ENCODE results near the gene ALOX15B.
"Not testable (repeated sequence)": the region's sequence is repeated elsewhere in the genome, so short reads cannot be mapped to it uniquely, and the experiment has no call there.

The ALOX15B gene

DNA sequence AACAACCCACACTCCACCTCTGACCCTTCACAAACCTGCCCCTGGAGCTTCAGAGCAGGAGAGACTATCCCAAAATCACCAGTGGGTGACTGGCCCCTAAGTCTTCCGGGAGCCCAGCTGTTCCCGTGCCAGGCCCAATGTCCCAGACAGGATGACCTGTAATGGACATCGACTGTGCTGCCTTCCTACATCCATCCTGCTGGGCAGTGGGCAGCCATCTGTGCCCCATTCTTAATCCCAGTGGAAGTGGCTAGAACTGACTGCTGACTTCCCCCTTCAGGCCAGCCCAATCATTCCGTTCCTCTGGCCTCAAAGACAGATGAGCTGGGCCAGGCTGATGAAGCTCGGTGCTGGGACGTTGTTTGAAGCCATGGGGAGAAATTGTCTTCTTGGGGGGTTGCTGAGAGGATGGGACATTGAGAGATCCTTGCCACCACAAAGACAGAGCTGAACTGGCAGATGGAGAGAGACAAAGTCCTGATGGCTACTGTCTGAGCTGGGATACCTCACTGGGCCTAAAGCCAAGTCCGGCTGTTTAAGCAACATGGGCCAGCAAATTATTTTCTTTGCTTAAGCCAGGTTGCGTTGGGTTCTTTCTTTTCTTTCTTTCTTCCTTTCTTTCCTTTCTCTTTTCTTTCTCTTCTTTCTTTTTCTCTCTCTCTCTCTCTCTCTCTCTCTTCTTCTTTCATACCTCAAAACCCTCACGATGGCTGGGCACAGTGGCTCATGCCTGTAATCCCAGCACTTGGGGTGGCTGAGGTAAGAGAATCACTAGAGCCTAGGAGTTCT, 17.9 kb upstream of the ALOX15B start:
- Mint-ChIP-seq H3K4me1 (peaks cover 4% of the 10 kb centered on the region), H3K4me3 (no peak overlapping the region), H3K27ac (no peak overlapping the region), H3K9me3 (no peaks in the 10 kb centered on the region), H3K36me3 (no peaks in the 10 kb centered on the region), H3K27me3 (peaks cover 2% of the 10 kb centered on the region)

DNA sequence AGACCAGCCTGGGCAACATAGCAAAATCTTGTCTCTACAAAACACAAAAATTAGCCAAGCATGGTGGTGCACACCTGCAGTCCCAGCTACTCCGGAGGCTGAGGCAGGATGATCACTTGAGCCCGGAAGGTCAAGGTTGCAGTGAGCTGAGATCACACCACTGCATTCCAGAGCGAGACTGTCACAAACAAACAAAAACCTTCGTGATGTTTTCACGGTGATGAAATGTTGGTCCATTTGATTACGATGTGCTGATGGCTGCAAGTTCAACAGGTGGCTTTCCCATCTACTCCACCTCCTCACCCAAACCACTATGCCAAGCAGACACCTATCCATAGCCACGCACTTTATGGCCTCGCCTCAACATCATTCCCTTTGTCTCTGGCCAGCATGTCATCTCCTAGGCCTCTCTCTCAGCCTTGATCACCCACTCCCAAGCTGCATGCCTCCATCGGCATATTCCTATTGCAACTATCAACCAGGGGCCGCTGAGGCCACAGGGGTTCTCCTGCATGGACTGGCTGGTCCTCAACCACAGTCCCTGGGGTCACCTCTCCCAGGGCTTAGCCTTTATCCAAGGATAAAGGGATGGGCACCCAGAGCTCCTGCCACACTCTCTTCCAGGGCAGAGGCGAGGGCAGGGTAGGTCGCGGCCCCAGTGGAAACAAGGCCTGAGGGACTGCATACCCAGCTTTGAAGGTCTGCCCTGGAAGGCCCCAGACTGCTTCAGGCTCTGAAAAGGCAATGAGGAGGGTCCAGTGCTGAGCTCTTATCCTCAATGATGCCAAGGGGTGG, 17.1 kb upstream of the ALOX15B start:
- no peaks in the 10 kb centered on the region for H3K9me3 Mint-ChIP-seq
- H3K27me3 Mint-ChIP-seq, result peaks cover 2% of the 10 kb centered on the region
- H3K4me3 Mint-ChIP-seq, result no peak overlapping the region
- peaks cover 3% of the 10 kb centered on the region for H3K4me1 Mint-ChIP-seq
- H3K36me3 Mint-ChIP-seq, result no peaks in the 10 kb centered on the region
- no peak overlapping the region for H3K27ac Mint-ChIP-seq

DNA sequence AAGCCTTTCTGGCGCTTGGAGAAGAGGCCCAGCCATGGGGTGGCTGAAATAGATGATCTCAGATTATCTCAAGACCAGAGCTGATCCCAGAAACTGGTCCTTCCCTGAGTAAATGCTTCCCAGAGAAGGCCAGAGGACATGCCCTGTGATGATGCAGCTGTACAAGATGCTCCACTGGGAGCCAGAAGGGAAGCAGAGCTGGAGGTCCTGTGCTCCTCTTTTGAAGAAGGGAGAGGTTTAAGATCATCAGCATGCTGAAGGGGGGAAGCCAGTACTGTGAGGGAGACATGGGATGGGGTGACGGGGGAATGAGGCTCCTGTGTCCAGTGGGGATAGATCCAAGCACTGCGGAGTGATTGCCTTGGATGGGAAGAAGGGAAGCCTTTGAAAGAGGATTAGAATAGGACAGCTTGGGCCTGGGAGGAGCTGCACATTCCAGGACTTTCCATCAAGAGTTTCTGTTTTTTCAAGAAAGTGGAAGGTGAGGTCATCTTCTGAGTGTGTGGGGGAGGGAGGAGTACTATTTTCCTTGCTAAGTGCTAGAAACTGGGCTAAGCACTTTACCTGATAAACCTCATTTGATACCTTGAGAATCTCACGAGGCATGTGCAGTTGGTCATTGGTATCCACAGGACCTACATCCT, 16.4 kb upstream of the ALOX15B start:
- H3K27me3 Mint-ChIP-seq, result peaks cover 8% of the 10 kb centered on the region
- no peaks in the 10 kb centered on the region for H3K36me3 Mint-ChIP-seq
- no peaks in the 10 kb centered on the region for H3K4me1 Mint-ChIP-seq
- H3K27ac Mint-ChIP-seq, result no peak overlapping the region
- no peak overlapping the region for H3K4me3 Mint-ChIP-seq
- no peaks in the 10 kb centered on the region for H3K9me3 Mint-ChIP-seq

DNA sequence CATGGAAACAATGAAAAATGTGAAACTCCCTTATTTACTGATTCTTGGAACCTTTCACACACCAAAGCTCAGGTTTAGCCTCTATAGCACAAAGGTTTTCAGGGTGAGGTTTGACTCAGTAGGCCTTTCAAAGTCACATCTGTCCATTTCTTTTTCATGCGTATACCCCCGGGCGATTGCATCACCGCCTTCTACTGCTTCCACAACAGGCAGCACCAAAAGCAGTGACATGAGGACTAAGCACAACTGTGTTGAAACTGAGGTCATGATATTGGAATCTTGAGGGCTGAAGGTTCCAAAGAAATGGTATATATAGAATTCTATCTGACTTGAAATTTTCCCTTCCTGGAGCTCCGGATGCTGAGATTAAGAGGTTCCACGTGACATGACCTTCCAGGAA, 14.7 kb upstream of the ALOX15B start:
- not testable (repeated sequence) for H3K36me3 Mint-ChIP-seq, H3K4me3 Mint-ChIP-seq, H3K27ac Mint-ChIP-seq, H3K9me3 Mint-ChIP-seq, H3K4me1 Mint-ChIP-seq
- peaks cover 16% of the 10 kb centered on the region for H3K27me3 Mint-ChIP-seq

DNA sequence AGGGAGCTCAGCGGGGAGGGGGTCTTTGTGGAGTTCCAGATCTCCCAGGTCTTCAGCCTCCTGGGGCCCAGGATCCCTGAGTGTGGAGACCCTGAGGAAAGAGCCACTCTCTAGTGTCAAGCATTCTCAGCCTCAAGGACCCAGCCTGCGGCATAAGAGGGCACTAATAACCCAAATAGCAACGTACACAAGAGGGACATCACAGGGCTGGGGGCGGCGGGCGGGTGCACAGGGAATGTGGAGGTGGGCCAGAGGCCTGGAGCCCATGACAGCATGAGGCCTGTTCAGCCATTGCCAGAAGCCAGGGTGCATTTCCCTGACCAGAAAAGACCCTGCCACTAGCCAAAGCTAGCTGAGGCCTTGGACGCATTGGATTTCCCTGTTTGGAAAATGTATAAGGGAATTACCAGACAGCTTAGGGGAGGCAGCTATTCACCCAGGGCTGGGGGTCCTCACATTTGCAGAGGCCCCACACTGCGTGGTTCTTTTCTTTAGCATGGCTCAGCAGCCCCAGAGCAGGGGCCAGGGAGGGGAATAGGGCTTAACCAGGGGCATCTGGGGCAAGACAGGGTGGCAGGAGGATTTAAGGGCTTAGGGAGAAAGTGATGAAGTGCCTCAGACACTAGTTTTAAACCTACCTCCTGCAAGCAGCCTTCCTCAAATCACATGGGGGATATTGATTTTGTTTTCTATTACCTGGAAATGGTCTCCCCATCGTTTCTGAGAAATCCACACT, 13.5 kb upstream of the ALOX15B start:
- peaks cover 15% of the 10 kb centered on the region for H3K27me3 Mint-ChIP-seq
- H3K36me3 Mint-ChIP-seq, result no peaks in the 10 kb centered on the region
- no peaks in the 10 kb centered on the region for H3K4me1 Mint-ChIP-seq
- no peak overlapping the region for H3K4me3 Mint-ChIP-seq
- no peaks in the 10 kb centered on the region for H3K9me3 Mint-ChIP-seq
- no peak overlapping the region for H3K27ac Mint-ChIP-seq

DNA sequence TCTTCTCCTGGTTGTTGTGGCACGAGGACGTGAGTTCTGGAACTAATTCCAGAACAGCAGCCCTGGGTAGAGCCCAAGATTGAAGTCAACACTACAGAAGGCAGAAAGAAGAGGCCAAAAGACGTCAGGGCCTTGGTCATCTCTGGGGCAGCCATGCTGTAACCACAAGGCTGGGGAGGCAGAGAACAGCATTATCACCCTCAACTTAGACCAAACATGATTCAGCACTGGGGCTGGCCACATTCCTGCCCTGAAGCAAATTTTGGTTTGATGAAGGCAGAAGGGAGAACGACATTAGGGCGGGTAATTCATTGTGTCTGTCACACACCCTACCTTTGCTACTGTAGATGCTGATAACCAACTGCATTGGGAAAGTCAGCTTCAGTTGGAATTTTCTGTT, 9.7 kb upstream of the ALOX15B start:
- H3K4me1 Mint-ChIP-seq, result no peaks in the 10 kb centered on the region
- peaks cover 18% of the 10 kb centered on the region for H3K27me3 Mint-ChIP-seq
- H3K27ac Mint-ChIP-seq, result no peak overlapping the region
- H3K4me3 Mint-ChIP-seq, result no peak overlapping the region
- H3K9me3 Mint-ChIP-seq, result no peaks in the 10 kb centered on the region
- H3K36me3 Mint-ChIP-seq, result no peaks in the 10 kb centered on the region

DNA sequence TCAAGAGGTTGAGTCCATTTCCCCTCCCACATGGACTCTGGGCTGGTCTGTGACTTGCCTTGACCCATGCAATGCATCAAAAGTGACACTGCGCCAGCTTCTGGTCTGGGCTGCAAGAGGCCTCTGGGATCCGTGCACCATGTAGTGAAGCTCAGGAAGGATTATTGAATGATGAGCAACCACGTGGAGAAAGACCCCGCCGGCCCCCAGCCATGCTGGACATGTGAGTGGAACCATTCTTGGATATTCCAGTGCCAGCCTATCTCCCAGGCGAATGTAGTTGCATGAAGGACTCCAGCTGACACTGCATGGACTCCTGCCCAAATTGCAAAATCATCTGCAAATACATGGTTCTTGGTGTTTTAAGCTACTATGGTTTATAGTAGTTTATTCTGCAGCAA, 7.6 kb upstream of the ALOX15B start:
- no peaks in the 10 kb centered on the region for H3K36me3 Mint-ChIP-seq
- H3K4me3 Mint-ChIP-seq, result no peak overlapping the region
- H3K4me1 Mint-ChIP-seq, result no peaks in the 10 kb centered on the region
- H3K27ac Mint-ChIP-seq, result no peak overlapping the region
- H3K9me3 Mint-ChIP-seq, result no peaks in the 10 kb centered on the region
- H3K27me3 Mint-ChIP-seq, result peaks cover 17% of the 10 kb centered on the region

DNA sequence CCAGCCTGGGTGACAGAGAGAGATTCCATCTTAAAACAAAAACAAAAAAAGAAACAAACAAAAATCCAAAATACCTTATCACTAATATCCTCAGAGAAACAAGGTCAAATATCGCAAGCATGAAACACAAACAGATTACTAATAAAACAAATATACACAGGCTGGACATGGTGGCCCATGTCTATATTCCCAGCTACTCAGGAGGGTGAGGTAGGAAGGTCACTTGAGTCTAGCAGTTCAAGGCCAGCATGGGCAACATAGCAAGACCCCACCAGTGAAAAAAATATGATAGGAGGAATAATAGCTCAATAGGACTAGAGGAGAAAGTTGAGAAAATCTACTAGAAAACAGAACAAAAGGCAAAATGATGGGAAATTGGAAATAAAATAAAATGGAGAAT, 6.9 kb upstream of the ALOX15B start:
- H3K9me3 Mint-ChIP-seq, result no peaks in the 10 kb centered on the region
- H3K4me1 Mint-ChIP-seq, result no peaks in the 10 kb centered on the region
- no peak overlapping the region for H3K4me3 Mint-ChIP-seq
- no peak overlapping the region for H3K27ac Mint-ChIP-seq
- H3K36me3 Mint-ChIP-seq, result no peaks in the 10 kb centered on the region
- H3K27me3 Mint-ChIP-seq, result peaks cover 17% of the 10 kb centered on the region

DNA sequence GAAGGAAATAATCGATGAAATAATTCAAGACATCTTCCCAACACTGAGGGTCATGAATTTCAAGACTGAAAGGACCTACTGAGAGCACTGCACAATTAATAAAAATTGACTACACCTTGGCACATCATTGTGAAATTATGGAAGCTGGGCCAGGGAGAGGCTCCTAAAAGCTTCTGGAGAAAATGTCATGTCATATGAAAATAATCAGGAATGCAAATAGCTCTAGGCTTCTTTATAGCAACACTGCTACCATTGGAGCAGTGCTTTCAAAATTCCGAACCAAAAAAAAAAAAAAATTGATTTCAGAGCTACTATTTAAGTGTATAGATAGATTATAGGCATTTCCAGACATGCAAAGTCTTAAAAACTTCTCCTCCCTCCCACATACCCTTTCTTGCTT, 6.4 kb upstream of the ALOX15B start:
- Mint-ChIP-seq H3K36me3 (no peaks in the 10 kb centered on the region), H3K4me3 (no peak overlapping the region), H3K9me3 (no peaks in the 10 kb centered on the region), H3K27me3 (peaks cover 14% of the 10 kb centered on the region), H3K27ac (no peak overlapping the region), H3K4me1 (no peaks in the 10 kb centered on the region)

DNA sequence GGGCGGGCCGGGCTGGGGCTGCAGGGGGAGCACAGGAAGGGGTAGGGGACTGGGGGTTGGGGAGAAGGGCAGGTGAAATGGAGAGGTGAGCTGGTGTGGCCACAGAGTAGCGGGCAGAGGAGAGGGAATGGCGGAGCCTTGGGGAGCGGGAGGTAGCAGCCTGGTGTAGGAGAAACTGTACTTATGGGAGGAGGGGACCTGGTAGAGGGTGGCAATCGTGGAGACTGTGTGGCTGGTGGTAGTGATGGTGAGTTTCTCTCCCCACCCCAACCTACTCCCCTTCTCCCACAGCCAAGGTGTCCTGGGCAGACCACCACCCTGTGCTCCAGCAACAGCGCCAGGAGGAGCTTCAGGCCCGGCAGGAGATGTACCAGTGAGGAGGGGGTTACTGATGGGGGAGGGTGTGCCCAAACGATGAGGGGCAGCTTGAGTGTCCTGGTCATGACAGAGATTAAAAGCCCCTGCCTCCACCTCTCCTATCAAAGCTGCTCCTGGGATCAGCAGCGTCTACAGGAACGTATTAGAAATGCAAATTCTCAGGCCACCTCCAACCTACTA, 831 bp downstream of the ALOX15B start:
- no peak overlapping the region for H3K4me3 Mint-ChIP-seq
- peaks cover 15% of the 10 kb centered on the region for H3K27me3 Mint-ChIP-seq
- H3K36me3 Mint-ChIP-seq, result no peaks in the 10 kb centered on the region
- no peak overlapping the region for H3K27ac Mint-ChIP-seq
- H3K9me3 Mint-ChIP-seq, result no peaks in the 10 kb centered on the region
- H3K4me1 Mint-ChIP-seq, result no peaks in the 10 kb centered on the region

DNA sequence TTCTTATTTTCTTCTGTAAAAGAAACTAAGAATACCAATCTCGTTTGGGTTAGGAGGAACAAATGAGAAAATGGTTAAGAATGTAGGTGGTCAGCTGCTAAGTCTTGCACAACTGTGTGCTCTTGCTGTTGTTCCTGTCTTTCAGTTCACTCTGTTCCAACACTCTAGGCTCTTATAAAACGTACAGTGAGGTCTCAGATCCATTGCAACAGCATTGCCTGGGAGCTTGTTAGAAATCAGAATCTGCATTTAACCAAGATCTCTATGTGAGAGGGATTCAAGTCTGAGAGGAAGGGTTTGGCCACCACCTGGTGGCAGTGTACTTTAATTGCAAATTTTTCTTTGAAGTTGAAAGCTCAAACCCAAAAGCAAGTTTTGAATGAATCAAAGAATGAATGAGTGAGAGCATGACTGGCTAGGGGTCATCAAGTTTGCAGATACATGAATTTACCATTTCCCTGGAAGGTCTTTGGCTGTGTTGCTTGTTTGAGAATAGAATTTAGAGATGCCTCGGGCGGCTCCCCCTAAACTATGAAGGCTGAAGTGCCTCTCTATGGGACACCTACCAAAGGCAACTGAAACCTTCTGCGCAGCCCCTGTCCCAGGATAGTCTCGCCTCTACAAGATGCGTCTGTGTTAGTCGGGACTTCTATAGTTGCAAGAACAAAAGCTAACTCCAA, 2.5 kb downstream of the ALOX15B start:
- Mint-ChIP-seq H3K27ac (no peak overlapping the region), H3K4me1 (no peaks in the 10 kb centered on the region), H3K9me3 (no peaks in the 10 kb centered on the region), H3K4me3 (no peak overlapping the region), H3K27me3 (peaks cover 15% of the 10 kb centered on the region), H3K36me3 (no peaks in the 10 kb centered on the region)

DNA sequence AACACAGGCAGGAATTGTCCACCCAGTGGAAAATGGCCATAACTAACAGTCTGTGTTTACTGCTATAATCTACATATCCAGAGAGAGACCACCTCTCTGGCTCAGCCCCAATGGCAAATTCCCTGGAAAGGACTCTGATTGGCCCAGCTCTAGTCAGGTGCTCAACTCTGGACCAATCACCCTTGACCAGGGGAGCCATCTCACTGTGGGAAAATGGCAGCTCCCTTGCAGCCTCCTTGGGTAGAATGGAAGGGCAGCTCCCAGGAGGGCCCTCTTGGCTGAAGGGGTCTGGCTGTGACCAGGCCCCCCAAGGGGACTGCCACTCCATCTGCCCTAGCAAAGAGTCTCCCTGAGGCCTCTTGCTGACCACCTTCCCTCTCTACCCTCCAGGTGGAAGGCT, 3.1 kb downstream of the ALOX15B start:
- Mint-ChIP-seq H3K4me3 (no peak overlapping the region), H3K27ac (no peak overlapping the region), H3K4me1 (no peaks in the 10 kb centered on the region), H3K9me3 (no peaks in the 10 kb centered on the region), H3K27me3 (peaks cover 15% of the 10 kb centered on the region), H3K36me3 (no peaks in the 10 kb centered on the region)

DNA sequence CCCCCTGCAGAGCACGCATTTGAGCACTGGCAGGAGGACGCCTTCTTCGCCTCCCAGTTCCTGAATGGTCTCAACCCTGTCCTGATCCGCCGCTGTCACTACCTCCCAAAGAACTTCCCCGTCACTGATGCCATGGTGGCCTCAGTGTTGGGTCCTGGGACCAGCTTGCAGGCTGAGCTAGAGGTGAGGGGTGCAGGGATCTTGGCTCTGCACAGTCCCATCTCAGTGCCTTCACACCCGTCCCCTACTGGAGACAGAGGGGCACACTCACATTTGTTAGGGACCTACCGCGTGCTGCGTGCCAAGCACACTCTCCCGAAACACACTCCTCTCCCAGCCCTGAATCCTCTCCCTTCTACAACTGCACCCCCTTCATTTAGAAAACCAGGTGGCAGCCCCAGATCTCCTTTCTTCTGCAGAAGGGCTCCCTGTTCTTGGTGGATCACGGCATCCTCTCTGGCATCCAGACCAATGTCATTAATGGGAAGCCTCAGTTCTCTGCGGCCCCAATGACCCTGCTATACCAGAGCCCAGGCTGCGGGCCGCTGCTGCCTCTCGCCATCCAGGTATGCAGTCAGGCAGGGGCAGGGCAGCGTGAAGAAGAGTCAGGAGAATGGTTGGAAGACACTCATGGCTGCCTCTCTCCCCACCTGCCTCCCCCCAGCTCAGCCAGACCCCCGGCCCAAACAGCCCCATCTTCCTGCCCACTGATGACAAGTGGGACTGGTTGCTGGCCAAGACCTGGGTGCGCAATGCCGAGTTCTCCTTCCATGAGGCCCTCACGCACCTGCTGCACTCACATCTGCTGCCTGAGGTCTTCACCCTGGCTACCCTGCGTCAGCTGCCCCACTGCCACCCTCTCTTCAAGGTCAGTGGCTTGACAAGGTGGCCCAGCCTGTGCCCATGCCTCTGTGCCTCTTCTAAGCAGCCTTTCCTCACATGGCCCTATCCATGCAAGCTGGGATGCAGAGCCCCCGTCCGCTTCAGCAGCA, 6.3 kb downstream of the ALOX15B start:
- Mint-ChIP-seq H3K4me3 (no peak overlapping the region), H3K9me3 (no peaks in the 10 kb centered on the region), H3K4me1 (no peaks in the 10 kb centered on the region), H3K36me3 (no peaks in the 10 kb centered on the region), H3K27ac (no peak overlapping the region), H3K27me3 (peaks cover 2% of the 10 kb centered on the region)

DNA sequence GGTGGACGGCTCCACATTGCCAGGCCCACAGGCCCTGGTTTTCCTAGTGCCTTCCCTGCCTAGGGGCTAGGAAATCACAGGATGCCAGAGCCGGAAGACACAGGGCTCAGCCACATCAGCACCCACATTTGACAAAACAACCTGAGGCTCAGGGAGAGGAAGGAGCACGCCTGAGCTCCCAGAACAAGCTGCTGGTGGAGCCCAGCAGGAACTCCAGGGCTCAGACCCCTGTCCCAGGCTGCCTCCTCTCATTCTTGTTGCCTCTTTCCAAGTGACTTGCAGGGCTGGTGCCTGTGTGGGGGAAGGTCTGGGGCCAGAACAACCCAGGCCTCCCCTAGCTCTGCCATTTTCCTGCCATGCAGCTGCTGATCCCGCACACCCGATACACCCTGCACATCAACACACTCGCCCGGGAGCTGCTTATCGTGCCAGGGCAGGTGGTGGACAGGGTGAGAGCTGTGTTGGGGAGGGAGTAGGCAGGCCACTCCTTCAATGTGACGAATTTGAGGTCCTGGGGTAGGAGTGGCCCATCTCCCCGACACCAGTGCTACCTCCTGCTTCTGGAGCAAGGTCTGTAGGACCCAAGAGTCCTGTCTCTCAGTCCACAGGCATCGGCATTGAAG, 7.6 kb downstream of the ALOX15B start:
- no peaks in the 10 kb centered on the region for H3K4me1 Mint-ChIP-seq
- H3K9me3 Mint-ChIP-seq, result no peaks in the 10 kb centered on the region
- H3K4me3 Mint-ChIP-seq, result no peak overlapping the region
- H3K27ac Mint-ChIP-seq, result no peak overlapping the region
- H3K27me3 Mint-ChIP-seq, result no peaks in the 10 kb centered on the region
- H3K36me3 Mint-ChIP-seq, result no peaks in the 10 kb centered on the region

All from activated naive CD4-positive, alpha-beta T cell treated with anti-CD3 and anti-CD28 coated beads, Interleukin-2, amount 50 U/mL, for 24 hours (primary cell).